Fibroblast of upper back skin (primary cell): ENCODE measurements around the gene THSD7B.

Source experiments
- DNase-seq: peaks from one replicate; pipeline ENCODE4 v3.0.0-alpha.2; 2013

The THSD7B gene

DNA sequence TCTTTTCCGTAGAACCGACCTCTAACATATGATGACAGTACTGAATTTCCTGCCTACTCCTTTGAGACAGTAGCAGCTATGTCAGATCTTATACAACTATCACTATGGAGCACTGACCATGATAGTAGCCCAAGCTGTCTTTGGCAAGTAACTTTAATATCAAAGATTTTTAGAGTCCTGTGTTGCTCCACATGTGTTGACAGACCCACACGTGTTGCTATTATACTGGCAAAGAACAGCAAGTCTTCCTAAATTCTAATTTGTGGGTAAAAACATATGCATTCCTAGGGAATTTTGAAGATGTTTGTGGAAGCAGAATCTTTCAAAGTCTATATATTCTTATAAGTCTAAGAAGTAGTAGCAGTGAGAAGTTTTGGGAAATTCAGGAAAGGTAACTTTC lies 953.4 kb downstream of the THSD7B start:
- DNase-seq, result no peak

DNA sequence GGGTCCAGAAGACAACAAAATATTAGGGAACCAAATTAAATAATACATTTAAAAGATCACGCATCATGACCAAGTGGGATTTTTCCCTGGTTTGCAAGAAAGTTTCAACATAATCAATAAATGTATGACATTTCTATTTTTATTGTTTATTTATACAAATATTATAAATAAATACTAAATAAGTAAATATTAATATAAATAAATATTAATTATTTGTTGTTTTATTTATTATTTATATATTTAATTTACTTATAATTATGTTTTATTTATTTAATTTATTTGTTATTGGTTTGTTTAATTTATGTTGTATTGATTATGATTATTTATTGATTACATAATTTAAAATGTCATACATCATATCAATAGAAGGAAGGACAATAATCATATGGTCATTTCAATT lies 956.4 kb downstream of the THSD7B start:
- no peak for DNase-seq

- DNase-seq, result no peak
Measured at GRCh38 chr2:137724912-137725311, 959.6 kb downstream of the THSD7B start.
